Right lobe of liver (tissue), 4 donors: ENCODE data around the gene UNC5B.

Experiments used
- POLR2A ChIP-seq: fragments of 450-650 bp; IDR thresholded peaks from one replicate; pipeline ENCODE4 v1.6.1; 2017; ENCODE audit warnings: antibody characterized with exemption, mild to moderate bottlenecking
- TF ChIP-seq, protein P1 (sequence below), 4 donors: fragments of 200-600 bp in 3 of 4; fragments of 450-650 bp in 1 of 4; IDR thresholded peaks; one replicate each; pipeline versions ENCODE4 v1.5.1 to v1.8.0; 2016 to 2022; ENCODE audit warnings: antibody characterized with exemption in 4 of 4, mild to moderate bottlenecking in 2 of 4
- donor health status: DM: no; HTN: no; CAD: no.
- donor health status: DM: no; HTN: no; CAD: no.
- donor health status: DM: no; HTN: yes; CAD: no.

DNA sequence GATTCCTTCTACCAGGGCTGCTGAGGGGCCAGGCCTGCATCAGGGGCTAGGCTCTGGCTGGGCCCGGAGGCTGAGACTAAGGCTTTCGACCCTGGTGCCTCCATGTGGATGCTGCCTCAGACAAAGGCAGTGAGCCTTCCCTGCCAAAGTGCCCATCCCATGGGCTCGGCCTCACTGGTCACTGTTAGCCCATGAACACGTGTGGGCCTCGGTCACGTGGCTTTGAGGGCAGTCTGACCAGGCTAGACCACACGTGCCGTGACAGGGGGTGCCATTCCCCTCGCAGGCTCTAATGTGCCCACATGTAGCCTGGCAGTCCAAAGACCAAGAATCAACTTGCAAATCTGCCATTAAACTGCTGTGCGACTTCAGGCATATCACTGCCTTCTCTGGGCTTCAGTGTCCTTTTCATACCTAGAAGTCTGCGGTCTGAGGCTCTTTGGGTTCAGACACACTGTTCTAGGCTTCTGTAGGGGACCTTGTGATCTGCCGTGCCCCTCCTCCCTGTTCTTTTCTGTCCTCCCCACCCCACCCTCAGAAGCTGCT lies 89.1 kb downstream of the UNC5B start:
- TF ChIP-seq, protein P1, sequence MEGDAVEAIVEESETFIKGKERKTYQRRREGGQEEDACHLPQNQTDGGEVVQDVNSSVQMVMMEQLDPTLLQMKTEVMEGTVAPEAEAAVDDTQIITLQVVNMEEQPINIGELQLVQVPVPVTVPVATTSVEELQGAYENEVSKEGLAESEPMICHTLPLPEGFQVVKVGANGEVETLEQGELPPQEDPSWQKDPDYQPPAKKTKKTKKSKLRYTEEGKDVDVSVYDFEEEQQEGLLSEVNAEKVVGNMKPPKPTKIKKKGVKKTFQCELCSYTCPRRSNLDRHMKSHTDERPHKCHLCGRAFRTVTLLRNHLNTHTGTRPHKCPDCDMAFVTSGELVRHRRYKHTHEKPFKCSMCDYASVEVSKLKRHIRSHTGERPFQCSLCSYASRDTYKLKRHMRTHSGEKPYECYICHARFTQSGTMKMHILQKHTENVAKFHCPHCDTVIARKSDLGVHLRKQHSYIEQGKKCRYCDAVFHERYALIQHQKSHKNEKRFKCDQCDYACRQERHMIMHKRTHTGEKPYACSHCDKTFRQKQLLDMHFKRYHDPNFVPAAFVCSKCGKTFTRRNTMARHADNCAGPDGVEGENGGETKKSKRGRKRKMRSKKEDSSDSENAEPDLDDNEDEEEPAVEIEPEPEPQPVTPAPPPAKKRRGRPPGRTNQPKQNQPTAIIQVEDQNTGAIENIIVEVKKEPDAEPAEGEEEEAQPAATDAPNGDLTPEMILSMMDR (IDR thresholded peaks at IDR 0.05), result no peak
- no peak for TF ChIP-seq POLR2A
